Measurements from ENCODE around the gene TBL1X.
A peak's percentile ranks its signal among the peaks of the same experiment; 100 is the strongest.

Gene TBL1X

GRCh38 chrX:9494771-9495170 is 29.9 kb downstream of the TBL1X start:
- no peak for DNase-seq (ENCODE audit: low read depth in 1 of 2, low spot score in 1 of 2)

GRCh38 chrX:9495496-9495895 is 30.6 kb downstream of the TBL1X start:
- DNase-seq (ENCODE audit: low read depth in 1 of 2, low spot score in 1 of 2) = no peak

GRCh38 chrX:9498236-9498635 is 33.4 kb downstream of the TBL1X start:
- DNase-seq (ENCODE audit: low read depth in 1 of 2, low spot score in 1 of 2) = no peak

GRCh38 chrX:9500584-9500983 is 35.7 kb downstream of the TBL1X start:
- no peak for DNase-seq (ENCODE audit: low read depth in 1 of 2, low spot score in 1 of 2)

GRCh38 chrX:9501362-9501761 is 36.5 kb downstream of the TBL1X start:
- DNase-seq (ENCODE audit: low read depth in 1 of 2, low spot score in 1 of 2) = no peak

GRCh38 chrX:9503261-9503660 is 38.4 kb downstream of the TBL1X start:
- no peak for DNase-seq (ENCODE audit: low read depth in 1 of 2, low spot score in 1 of 2)

GRCh38 chrX:9510366-9510765 is 45.5 kb downstream of the TBL1X start:
- no peak for DNase-seq (ENCODE audit: low read depth in 1 of 2, low spot score in 1 of 2)

GRCh38 chrX:9510980-9511379 is 46.1 kb downstream of the TBL1X start:
- no peak for DNase-seq (ENCODE audit: low read depth in 1 of 2, low spot score in 1 of 2)

- no peak for DNase-seq (ENCODE audit: low read depth in 1 of 2, low spot score in 1 of 2)
These were observed 50.6 kb downstream of the TBL1X start for GRCh38 chrX:9515489-9515888.

GRCh38 chrX:9515973-9516538 is 51.2 kb downstream of the TBL1X start:
- DNase-seq (ENCODE audit: low read depth in 1 of 2, low spot score in 1 of 2) = no peak

- DNase-seq (ENCODE audit: low read depth in 1 of 2, low spot score in 1 of 2) = no peak
These were observed 51.8 kb downstream of the TBL1X start for GRCh38 chrX:9516635-9517034.

GRCh38 chrX:9518051-9518450 is 53.2 kb downstream of the TBL1X start:
- no peak for DNase-seq (ENCODE audit: low read depth in 1 of 2, low spot score in 1 of 2)

- no peak for DNase-seq (ENCODE audit: low read depth in 1 of 2, low spot score in 1 of 2)
These were observed 54.0 kb downstream of the TBL1X start for GRCh38 chrX:9518889-9519288.

- DNase-seq (ENCODE audit: low read depth in 1 of 2, low spot score in 1 of 2) = no peak
These were observed 54.8 kb downstream of the TBL1X start for GRCh38 chrX:9519546-9520216.

GRCh38 chrX:9520217-9520590 is 55.3 kb downstream of the TBL1X start:
- no peak for DNase-seq (ENCODE audit: low read depth in 1 of 2, low spot score in 1 of 2)

- DNase-seq (ENCODE audit: low read depth in 1 of 2, low spot score in 1 of 2) = no peak
These were observed 57.7 kb downstream of the TBL1X start for GRCh38 chrX:9522378-9523155.

GRCh38 chrX:9525511-9526248 is 60.8 kb downstream of the TBL1X start:
- no peak for DNase-seq (ENCODE audit: low read depth in 1 of 2, low spot score in 1 of 2)

- DNase-seq (ENCODE audit: low read depth in 1 of 2, low spot score in 1 of 2) = no peak
These were observed 62.1 kb downstream of the TBL1X start for GRCh38 chrX:9526965-9527364.

GRCh38 chrX:9528498-9528897 is 63.6 kb downstream of the TBL1X start:
- no peak for DNase-seq (ENCODE audit: low read depth in 1 of 2, low spot score in 1 of 2)

GRCh38 chrX:9529223-9529622 is 64.4 kb downstream of the TBL1X start:
- no peak for DNase-seq (ENCODE audit: low read depth in 1 of 2, low spot score in 1 of 2)

- peak; percentile 1 to 24 for DNase-seq (ENCODE audit: low read depth in 1 of 2, low spot score in 1 of 2)
These were observed 66.0 kb downstream of the TBL1X start for GRCh38 chrX:9530848-9531274.

- DNase-seq (ENCODE audit: low read depth in 1 of 2, low spot score in 1 of 2) = no peak
These were observed 67.5 kb downstream of the TBL1X start for GRCh38 chrX:9532349-9532748.

Data from activated CD4-positive, alpha-beta T cell treated with anti-CD3 and anti-CD28 coated beads, Interleukin-2, amount 50 U/mL, for 24 hours (primary cell).